OCI-LY7 (cell line): ENCODE results near the gene GRK5. TPM values are rescaled to one million over a fixed set of nuclear protein-coding genes. Genes with fewer than 3 reads are reported as not detected.

Source experiments
- BruUV-seq: library from RNA; stranded (reverse); fragments of 400-500 nt; replicated peaks from 2 replicates; lab custom pipeline; 2021; lab: Mats Ljungman, UMichigan
- CTCF ChIA-PET: fragments of 300-600 bp; sonication (Branson Sonifier 250); formaldehyde crosslinking; loops from one replicate; lab custom pipeline; 2022; ENCODE audit warnings: antibody characterized with exemption; ENCODE audit not compliant: unreplicated experiment; lab: Charles Lee
- POLR2A ChIA-PET: fragments of 300-600 bp; sonication (Branson Sonifier 250); formaldehyde crosslinking; loops from one replicate; lab custom pipeline; 2022; ENCODE audit warnings: antibody characterized with exemption; lab: Charles Lee
- DNase-seq: peaks from one replicate; pipeline ENCODE4 v3.0.0-alpha.2; 2015; ENCODE audit warnings: low spot score
- H2AFZ ChIP-seq: fragments of 200-600 bp; sonication (generic), shearing (Covaris generic); 2 replicates; pipeline ENCODE4 v1.6.1; 2014; ENCODE audit warnings: mild to moderate bottlenecking, antibody characterized with exemption, low read length, moderate library complexity
- H3K27ac ChIP-seq: fragments of 200-600 bp; sonication (generic); 2 replicates; pipeline ENCODE4 v1.5.1; 2014; ENCODE audit warnings: mixed run types, low read depth, mild to moderate bottlenecking, moderate library complexity, low read length, inconsistent platforms; ENCODE audit not compliant: poor library complexity, severe bottlenecking
- H3K36me3 ChIP-seq: fragments of 200-600 bp; sonication (generic); 2 replicates; pipeline ENCODE4 v1.6.1; 2014; ENCODE audit warnings: mild to moderate bottlenecking, antibody characterized with exemption, low read length, moderate library complexity, mixed read lengths; ENCODE audit not compliant: insufficient read depth
- H3K4me1 ChIP-seq: fragments of 200-600 bp; sonication (generic); 2 replicates; pipeline ENCODE4 v1.5.1; 2014; ENCODE audit warnings: mild to moderate bottlenecking, low read length; ENCODE audit not compliant: insufficient read depth, poor library complexity, severe bottlenecking
- H3K4me2 ChIP-seq: fragments of 200-600 bp; sonication (generic); 2 replicates; pipeline ENCODE4 v1.6.1; 2014; ENCODE audit warnings: mild to moderate bottlenecking, low read length
- H3K4me3 ChIP-seq: fragments of 200-600 bp; sonication (generic); 2 replicates; pipeline ENCODE4 v1.5.1; 2014; ENCODE audit warnings: mild to moderate bottlenecking, low read depth, low read length; ENCODE audit not compliant: poor library complexity, severe bottlenecking
- H3K79me2 ChIP-seq: fragments of 200-600 bp; sonication (generic); 2 replicates; pipeline ENCODE4 v1.6.1; 2016; ENCODE audit warnings: low read depth, mild to moderate bottlenecking, low read length, moderate library complexity, mixed read lengths; ENCODE audit not compliant: insufficient read depth
- H3K9me2 ChIP-seq: fragments of 200-600 bp; sonication (generic); 2 replicates; pipeline ENCODE4 v1.6.1; 2016; ENCODE audit warnings: mild to moderate bottlenecking, low read length, mixed read lengths; ENCODE audit not compliant: insufficient read depth
- H3K9me3 ChIP-seq: fragments of 200-600 bp; sonication (generic); 2 replicates; pipeline ENCODE4 v1.6.1; 2014; ENCODE audit warnings: mild to moderate bottlenecking, mixed run types, low read length, mixed read lengths
- H4K20me1 ChIP-seq: fragments of 200-600 bp; sonication (generic); 2 replicates; pipeline ENCODE4 v1.6.1; 2014; ENCODE audit warnings: mild to moderate bottlenecking, antibody characterized with exemption, low read length, moderate library complexity, mixed read lengths; ENCODE audit not compliant: insufficient read depth
- EZH2phosphoT487 ChIP-seq: fragments of 200-600 bp; sonication (generic); IDR thresholded peaks from 2 replicates; pipeline ENCODE4 v1.6.1; 2018; ENCODE audit warnings: low read depth, borderline replicate concordance, mild to moderate bottlenecking, mixed run types, antibody characterized with exemption, low read length, moderate library complexity, mixed read lengths
- intact Hi-C: fragments of 100-400 bp; cut with micrococcal nuclease; formaldehyde crosslinking; loops from one replicate; pipeline ENCODE4 v1.10.0; 2022; ENCODE audit not compliant: unreplicated experiment
- total RNA-seq, 2 experiments: library from RNA; depleted of rRNA in 1 of 2; stranded (reverse); fragments of >200 nt in 1 of 2; shearing (Covaris generic) in 1 of 2; gene quantifications; 2 replicates each; pipeline ENCODE4 v1.2.3, GENCODE V29; 2014 to 2022
- TF ChIP-seq, protein P1 (sequence below): fragments of 200-600 bp; sonication (generic); conservative IDR thresholded peaks from 2 replicates; pipeline ENCODE4 v1.5.1; 2014; ENCODE audit warnings: mild to moderate bottlenecking, antibody characterized with exemption, low read length, moderate library complexity, mixed read lengths

GRK5 gene
- total RNA-seq, 2 experiments from 2014 or later: 4.7 to 10.2 TPM

DNA sequence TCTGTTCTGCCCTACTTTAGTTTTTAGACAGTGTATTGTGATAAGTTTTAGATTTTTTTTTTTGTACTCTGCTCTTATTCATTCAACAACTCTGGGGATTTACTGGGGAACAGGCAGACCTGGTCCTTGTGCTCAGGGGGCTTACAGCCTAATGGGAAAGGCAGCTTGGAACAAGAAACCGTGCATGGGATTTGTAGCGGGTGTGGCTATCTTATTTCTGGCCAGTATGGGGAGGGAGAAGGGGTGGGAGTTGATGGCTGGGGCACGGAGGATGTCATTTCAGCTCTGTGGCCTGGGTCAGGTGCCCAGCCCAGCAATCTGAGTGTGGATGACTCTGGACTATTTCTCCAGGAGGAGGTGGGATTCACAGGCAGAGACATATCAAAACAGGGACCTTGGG, 47.0 kb downstream of the GRK5 start:
- H4K20me1 ChIP-seq: no peaks in the 10 kb centered on the region
- H3K27ac ChIP-seq: no peak overlapping the region
- intact Hi-C loops: no loop called here
- H3K79me2 ChIP-seq: no peaks in the 10 kb centered on the region
- CTCF ChIA-PET: no interaction called here
- no peak overlapping the region for H3K4me2 ChIP-seq
- H3K9me2 ChIP-seq: no peaks in the 10 kb centered on the region
- no TSS peak for BruUV-seq
- DNase-seq: no peak
- H3K36me3 ChIP-seq: no peaks in the 10 kb centered on the region
- TF ChIP-seq, protein P1, sequence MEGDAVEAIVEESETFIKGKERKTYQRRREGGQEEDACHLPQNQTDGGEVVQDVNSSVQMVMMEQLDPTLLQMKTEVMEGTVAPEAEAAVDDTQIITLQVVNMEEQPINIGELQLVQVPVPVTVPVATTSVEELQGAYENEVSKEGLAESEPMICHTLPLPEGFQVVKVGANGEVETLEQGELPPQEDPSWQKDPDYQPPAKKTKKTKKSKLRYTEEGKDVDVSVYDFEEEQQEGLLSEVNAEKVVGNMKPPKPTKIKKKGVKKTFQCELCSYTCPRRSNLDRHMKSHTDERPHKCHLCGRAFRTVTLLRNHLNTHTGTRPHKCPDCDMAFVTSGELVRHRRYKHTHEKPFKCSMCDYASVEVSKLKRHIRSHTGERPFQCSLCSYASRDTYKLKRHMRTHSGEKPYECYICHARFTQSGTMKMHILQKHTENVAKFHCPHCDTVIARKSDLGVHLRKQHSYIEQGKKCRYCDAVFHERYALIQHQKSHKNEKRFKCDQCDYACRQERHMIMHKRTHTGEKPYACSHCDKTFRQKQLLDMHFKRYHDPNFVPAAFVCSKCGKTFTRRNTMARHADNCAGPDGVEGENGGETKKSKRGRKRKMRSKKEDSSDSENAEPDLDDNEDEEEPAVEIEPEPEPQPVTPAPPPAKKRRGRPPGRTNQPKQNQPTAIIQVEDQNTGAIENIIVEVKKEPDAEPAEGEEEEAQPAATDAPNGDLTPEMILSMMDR: no peak
- TF ChIP-seq EZH2phosphoT487: no peak
- H3K4me3 ChIP-seq: no peak overlapping the region
- H3K9me3 ChIP-seq: no peaks in the 10 kb centered on the region
- no peaks in the 10 kb centered on the region for H3K4me1 ChIP-seq
- POLR2A ChIA-PET: interaction anchor here (0.7 kb wide), 2 partner anchors 128 to 634 kb away, joined by 3 to 4 read pairs; no protein-coding TSS in a partner anchor
- no peak overlapping the region for H2AFZ ChIP-seq

DNA sequence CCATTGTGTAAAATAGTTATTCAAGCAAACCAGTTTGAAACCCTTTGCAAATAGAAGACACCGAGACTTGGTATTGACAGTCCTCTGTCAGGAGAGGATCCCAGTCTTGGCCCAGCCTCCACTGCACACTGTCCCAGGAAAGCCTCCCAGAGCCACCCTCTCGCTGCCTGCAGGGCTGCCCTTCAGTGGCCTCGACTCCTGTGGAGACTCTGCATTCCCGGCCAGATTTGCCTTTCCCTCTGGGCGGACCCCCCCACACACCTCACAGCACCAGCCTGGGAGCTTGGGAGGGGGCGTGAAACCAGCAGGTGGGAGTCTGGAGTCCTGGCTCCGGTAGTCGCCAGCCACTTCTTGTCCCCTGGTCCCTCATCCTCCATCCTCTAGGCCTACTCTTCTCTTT, 48.7 kb downstream of the GRK5 start:
- CTCF ChIA-PET: no interaction called here
- Histone ChIP-seq H3K36me3 (no peaks in the 10 kb centered on the region), H3K4me1 (no peaks in the 10 kb centered on the region), H3K9me3 (no peaks in the 10 kb centered on the region), H2AFZ (no peak overlapping the region), H3K79me2 (no peaks in the 10 kb centered on the region), H4K20me1 (no peaks in the 10 kb centered on the region), H3K9me2 (no peaks in the 10 kb centered on the region), H3K27ac (no peak overlapping the region), H3K4me3 (no peak overlapping the region), H3K4me2 (no peak overlapping the region)
- DNase-seq: no peak
- no peak for TF ChIP-seq EZH2phosphoT487
- TF ChIP-seq, protein P1: no peak
- intact Hi-C loops: no loop called here
- BruUV-seq: no TSS peak
- POLR2A ChIA-PET: no interaction called here

DNA sequence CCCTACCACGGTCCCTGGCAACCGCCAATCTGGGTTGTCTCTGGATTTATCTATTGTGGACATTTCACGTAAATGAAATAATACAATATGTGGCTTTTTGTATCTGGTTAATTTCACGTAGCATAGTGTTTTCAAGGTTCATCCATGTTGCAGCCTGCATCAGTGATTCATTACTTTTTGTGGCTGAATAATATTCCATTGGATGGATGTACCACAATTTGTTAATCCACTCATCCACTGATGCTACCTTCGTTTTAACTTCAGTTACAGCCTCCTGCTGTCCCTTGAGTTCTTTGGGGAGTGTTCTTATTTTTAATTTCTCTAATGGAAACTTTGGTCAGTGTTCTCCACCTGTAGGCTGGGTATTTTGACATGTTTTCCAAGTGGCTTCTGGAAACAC, 49.5 kb downstream of the GRK5 start:
- no TSS peak for BruUV-seq
- no peak overlapping the region for H3K4me2 ChIP-seq
- DNase-seq: no peak
- intact Hi-C loops: no loop called here
- H3K9me2 ChIP-seq: no peaks in the 10 kb centered on the region
- H2AFZ ChIP-seq: no peak overlapping the region
- TF ChIP-seq, protein P1: no peak
- no peak for TF ChIP-seq EZH2phosphoT487
- no peaks in the 10 kb centered on the region for H4K20me1 ChIP-seq
- ChIA-PET POLR2A (no interaction called here), CTCF (no interaction called here)
- H3K27ac ChIP-seq: no peak overlapping the region
- no peaks in the 10 kb centered on the region for H3K9me3 ChIP-seq
- H3K4me1 ChIP-seq: no peaks in the 10 kb centered on the region
- no peaks in the 10 kb centered on the region for H3K79me2 ChIP-seq
- no peak overlapping the region for H3K4me3 ChIP-seq
- H3K36me3 ChIP-seq: no peaks in the 10 kb centered on the region
